Measurements from ENCODE around the gene TAF11L5. TPM values are rescaled to one million over a fixed set of nuclear protein-coding genes. Genes with fewer than 3 reads are reported as not detected.
A peak's percentile ranks its signal among the peaks of the same experiment; 100 is the strongest.
"Not testable (repeated sequence)": the region's sequence is repeated elsewhere in the genome, so short reads cannot be mapped to it uniquely, and the experiment has no call there.

The TAF11L5 gene
- polyA plus RNA-seq (ENCODE audit: insufficient read length in 10 of 10): not detected
- long read RNA-seq, donor 1: 0 reads
- long read RNA-seq, donor 2: 0 reads
- long read RNA-seq, donor 3: 0 reads
- long read RNA-seq, donor 4: 0 reads
- long read RNA-seq, donor 5: 0 reads
- long read RNA-seq, donor 6: 0 reads
- long read RNA-seq, donor 7: 0 reads
- long read RNA-seq, donor 8: 0 reads
- long read RNA-seq, donor 9: 0 reads

GRCh38 chr5:17524935-17525334, at the start of gene TAF11L5:
TAF11L5 (plus strand) TSS chr5:17525235.
- not testable (repeated sequence) for DNase-seq

DNA sequence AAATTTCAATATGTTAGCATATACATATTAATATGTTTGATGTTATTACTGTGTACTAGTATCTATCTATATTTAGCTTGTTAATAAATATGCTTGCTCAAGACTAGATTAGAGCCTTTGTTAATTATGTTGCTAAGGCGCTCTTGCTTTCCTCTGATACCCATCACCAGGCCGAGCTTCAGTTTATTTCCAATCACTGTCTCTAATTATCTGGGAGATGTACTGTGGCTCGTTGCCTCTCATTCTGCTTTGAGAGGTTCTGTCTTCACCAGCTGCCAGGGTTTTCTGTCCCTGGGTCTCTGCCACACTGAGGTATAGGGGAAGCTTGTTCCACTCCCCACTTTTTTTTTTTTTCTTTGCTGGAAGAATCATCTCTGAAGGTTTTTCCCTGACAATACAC, 48.0 kb upstream of the TAF11L5 start:
- DNase-seq: no peak

GRCh38 chr5:17477573-17478265, 47.3 kb upstream of the TAF11L5 start:
- no peak for DNase-seq

GRCh38 chr5:17481378-17481777, 43.7 kb upstream of the TAF11L5 start:
- no peak for DNase-seq

- no peak for DNase-seq
These were observed 42.2 kb upstream of the TAF11L5 start for GRCh38 chr5:17482790-17483189.

DNA sequence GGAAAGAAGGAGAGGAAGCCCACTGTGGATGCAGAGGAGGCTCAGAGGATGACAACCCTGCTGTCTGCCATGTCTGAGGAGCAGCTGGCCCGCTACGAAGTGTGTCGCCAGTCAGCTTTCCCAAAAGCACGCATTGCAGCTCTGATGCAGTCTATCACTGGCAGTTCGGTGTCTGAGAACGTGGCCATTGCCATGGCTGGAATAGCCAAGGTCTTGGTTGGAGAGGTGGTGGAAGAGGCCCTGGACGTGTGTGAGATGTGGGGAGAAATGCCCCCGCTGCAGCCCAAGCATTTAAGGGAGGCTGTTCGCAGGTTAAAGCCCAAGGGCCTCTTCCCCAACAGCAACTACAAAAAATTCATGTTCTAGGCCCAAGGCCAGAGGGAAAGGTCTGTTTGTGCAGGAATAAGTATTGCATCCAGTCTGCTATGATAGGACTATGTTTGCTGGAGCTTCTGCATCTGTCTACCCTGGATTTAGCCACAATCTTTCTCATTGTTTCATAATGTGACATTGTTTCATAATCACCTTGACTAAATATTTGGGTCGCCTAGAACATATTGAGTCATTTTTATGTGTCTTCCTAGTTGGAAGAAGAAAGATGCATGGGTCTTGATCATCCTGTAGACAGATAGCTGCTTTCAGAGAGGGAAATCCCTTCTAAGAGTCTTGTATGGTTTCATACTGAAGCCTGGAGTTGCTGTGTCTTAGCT, 38.4 kb upstream of the TAF11L5 start:
- not testable (repeated sequence) for DNase-seq

DNA sequence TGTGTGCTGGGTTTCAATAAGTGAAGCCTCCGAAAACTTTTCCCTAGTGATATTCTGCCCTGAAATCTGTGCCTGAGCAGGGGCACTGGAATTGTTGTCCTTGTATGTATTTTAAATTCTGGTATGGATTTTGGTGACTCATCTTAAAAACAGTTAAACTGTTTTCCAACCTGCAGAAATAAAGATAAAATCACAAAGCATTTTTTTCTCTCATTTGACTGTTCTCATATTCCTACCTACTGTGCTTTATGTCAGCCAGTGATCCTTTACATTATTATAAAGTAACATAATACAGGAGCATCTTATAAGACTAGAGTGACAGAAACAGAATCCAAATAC, 37.9 kb upstream of the TAF11L5 start:
- no peak for DNase-seq

DNA sequence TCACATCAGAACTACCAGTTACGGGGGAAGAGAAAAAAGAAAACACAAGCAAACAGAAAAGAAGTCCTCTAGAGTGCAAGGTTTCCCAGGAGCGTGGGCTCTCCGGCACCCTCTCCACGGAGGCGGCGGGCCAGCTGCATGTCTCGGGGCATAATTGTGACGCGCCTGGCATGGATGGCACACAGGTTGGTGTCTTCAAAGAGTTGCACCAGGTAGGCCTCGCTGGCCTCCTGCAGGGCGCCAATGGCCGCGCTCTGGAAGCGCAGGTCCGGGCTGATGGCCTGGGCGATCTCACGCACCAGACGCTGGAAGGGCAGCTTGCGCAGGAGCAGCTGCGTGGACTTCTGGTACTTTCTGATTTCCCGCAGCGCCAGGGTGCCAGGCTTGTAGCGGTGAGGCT, 33.8 kb upstream of the TAF11L5 start:
- not testable (repeated sequence) for DNase-seq

DNA sequence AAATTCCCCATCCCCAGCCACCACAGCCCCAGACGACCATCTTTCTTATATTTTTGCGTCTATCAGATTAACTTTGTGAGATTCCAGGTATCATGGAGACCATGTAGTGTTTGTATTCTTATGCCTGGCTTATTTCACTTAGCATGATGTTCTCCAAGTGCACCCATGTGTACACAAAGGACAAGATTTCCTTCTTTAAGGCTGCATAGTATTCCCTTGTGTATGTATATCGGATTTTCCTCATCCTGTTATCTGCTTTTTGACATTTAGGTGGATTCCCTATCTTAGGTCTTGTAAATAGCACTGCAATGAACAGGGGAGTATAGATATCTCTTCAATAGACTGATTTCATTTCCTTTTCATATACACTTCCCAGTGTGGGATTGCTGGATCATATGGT, 32.3 kb upstream of the TAF11L5 start:
- no peak for DNase-seq

- DNase-seq: no peak
These were observed 27.6 kb upstream of the TAF11L5 start for GRCh38 chr5:17497446-17497845.

- not testable (repeated sequence) for DNase-seq
These were observed 27.1 kb upstream of the TAF11L5 start, which contains the start of gene TAF11L2 for GRCh38 chr5:17497931-17498330. TAF11L2 (plus strand) TSS chr5:17498231.

DNA sequence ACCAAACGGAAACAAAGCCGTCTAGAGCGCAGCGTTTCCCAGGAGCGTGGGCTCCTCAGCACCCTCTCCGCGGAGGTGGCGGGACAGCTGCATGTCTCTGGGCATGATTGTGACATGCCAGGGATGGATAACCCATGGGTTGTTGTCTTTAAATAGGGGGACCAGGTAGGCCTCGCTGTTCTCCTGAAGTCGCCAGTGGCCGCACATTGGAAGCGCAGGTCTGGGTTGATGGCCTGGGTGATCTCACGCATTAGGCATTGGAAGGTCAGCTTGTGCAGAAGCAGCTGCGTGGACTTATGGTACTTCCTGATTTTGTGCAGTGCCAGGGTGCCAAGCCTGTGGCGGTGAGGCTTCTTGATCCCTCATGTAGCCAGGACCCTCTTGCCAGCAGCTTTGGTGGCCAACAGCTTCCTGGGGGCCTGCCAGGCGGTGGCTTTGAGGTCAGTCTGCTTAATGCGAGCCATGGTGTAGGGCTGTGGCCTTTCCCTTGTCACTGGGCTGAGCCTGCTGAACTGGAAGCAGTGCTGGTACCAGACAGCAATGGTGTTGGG, 13.2 kb upstream of the TAF11L5 start:
- DNase-seq: no peak

GRCh38 chr5:17517526-17517925, 7.5 kb upstream of the TAF11L5 start:
- DNase-seq: not testable (repeated sequence)

GRCh38 chr5:17518067-17518466, 7.0 kb upstream of the TAF11L5 start, which contains the start of gene TAF11L3:
TAF11L3 (plus strand) TSS chr5:17518367.
- not testable (repeated sequence) for DNase-seq

DNA sequence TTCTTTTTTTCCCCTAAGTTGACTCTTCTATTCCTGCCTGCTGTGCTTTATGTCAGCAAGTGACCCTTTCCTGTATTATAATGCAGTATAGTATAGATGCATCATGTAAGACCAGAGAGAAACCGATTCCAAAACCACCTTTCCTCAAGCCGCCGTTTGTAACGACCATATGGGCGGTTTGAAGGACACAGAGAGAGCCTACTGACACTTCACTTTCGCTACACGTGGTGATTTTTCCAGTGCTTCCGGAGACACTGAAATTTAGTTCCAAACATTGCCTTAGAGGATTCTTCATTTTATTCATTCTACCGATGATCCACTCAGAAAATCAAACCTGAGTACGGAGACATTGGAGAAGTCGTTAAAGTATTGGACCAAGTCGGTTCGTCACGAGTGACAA, 5.5 kb upstream of the TAF11L5 start:
- DNase-seq: not testable (repeated sequence)

DNA sequence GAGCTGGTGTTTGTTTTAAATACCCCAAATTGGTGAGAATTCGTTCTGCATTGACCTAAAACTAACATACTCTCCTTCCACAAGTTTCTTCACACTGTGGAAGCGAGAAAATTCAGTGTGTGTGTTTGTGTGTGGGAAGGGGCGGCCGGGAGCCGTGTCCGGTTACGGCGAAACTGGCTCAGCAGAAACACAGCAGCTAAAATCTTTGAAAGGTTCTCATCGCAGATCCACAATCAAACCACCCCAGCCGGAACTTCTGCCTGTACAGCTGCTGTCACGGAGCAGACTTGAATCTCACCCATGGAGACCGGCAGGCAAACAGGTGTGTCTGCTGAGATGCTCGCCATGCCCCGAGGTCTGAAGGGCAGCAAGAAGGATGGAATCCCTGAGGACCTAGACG, 3.5 kb upstream of the TAF11L5 start, which contains the start of gene TAF11L4:
Gene TAF11L4 (plus strand): TSS at position 301 of the 400 bp plus-strand sequence.
- not testable (repeated sequence) for DNase-seq

DNA sequence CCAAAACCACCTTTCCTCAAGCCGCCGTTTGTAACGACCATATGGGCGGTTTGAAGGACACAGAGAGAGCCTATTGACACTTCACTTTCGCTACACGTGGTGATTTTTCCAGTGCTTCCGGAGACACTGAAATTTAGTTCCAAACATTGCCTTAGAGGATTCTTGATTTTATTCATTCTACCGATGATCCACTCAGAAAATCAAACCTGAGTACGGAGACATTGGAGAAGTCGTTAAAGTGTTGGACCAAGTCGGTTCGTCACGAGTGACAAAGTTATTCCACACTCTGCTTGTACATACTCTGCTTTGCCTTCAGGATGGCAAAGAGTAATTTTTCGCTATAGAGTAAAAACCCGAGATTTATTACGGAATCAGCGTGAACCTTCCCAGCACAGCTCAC, 1.5 kb downstream of the TAF11L5 start:
- peak in 1 of 3 donors; percentile 2 for DNase-seq

DNA sequence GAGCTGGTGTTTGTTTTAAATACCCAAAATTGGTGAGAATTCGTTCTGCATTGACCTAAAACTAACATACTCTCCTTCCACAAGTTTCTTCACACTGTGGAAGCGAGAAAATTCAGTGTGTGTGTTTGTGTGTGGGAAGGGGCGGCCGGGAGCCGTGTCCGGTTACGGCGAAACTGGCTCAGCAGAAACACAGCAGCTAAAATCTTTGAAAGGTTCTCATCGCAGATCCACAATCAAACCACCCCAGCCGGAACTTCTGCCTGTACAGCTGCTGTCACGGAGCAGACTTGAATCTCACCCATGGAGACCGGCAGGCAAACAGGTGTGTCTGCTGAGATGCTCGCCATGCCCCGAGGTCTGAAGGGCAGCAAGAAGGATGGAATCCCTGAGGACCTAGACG, 3.3 kb downstream of the TAF11L5 start, which contains the start of gene TAF11L6:
Gene TAF11L6 (plus strand): TSS at position 301 of the 400 bp plus-strand sequence.
- DNase-seq: not testable (repeated sequence)

All from muscle of back (tissue), 13 donors.